ENCODE results near the gene MAST4.

DNA sequence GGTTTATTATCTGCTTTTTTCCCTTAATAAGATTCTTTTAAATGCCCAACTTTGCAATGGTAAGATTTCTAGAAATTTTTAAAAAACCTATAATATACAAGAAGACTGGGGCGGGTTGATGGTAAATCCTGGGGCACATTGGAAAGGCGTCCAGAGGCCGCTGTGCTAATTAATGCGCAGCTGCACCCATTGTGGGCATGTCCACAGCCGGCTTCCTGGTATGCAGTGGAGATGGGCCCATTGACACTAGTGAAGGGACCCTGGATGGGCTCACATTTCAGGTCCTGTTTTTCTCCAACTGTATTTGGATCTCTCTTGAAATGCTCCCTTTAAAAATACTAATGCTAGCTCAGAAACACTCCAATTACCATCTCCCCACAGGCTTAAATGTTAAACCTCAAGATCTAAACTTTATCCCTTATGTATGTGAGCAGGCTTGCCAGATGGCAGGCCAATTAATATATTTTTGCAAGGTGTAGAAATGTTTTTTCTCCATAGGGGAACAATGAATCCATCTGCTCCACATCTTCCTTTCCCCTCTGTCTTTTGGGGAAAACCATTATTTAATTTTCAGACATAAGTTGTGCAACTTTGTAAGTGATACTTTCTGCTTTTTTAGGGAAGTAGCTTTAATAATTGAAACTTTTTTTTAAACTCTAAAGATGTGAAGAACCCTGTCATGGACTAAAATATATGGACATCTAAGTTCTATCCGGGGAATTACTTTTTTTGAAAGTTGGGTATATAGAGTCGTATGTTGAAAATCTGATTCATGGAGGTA is 423.1 kb downstream of the MAST4 start:
- TF ChIP-seq CTCF (IDR thresholded peaks at IDR 0.05; ENCODE audit: low read length) (no peak), EZH2phosphoT487 (IDR thresholded peaks at IDR 0.05; ENCODE audit: low read length) (no peak), EZH2 (optimal IDR thresholded peaks at IDR 0.05; ENCODE audit: low read depth, low read length) (no peak)

All from MM.1S (cell line).